Measurements from ENCODE around the gene PDE3B. TPM values are rescaled to one million over a fixed set of nuclear protein-coding genes. Genes with fewer than 3 reads are reported as not detected.

Gene PDE3B
- total RNA-seq, 1 experiment from 2014 or later: 4.8 TPM

- ChIA-PET CTCF (no interaction called here), POLR2A (ENCODE audit: low non-redundant PET) (no interaction called here)
- H3K9me3 ChIP-seq (ENCODE audit: low read depth, low read length, poor library complexity, severe bottlenecking): no peaks in the 10 kb centered on the region
- BruUV-seq (replicated peaks): no TSS peak
- DNase-seq (ENCODE audit: low spot score): no peak
- no peaks in the 10 kb centered on the region for H3K36me3 ChIP-seq (ENCODE audit: insufficient read depth, low read length, poor library complexity, severe bottlenecking)
- no peaks in the 10 kb centered on the region for H3K4me1 ChIP-seq (ENCODE audit: insufficient read depth, low read length, poor library complexity, severe bottlenecking)
- H3K27ac ChIP-seq (ENCODE audit: low read depth, low read length, poor library complexity, severe bottlenecking): no peak overlapping the region
- no peak for TF ChIP-seq EZH2 (IDR thresholded peaks at IDR 0.05; ENCODE audit: borderline replicate concordance, low read depth, low read length, poor library complexity, severe bottlenecking)
- TF ChIP-seq CTCF (conservative IDR thresholded peaks at IDR 0.05; ENCODE audit: low read depth, low read length): no peak
- intact Hi-C loops (cut with micrococcal nuclease; ENCODE audit: unreplicated experiment): no loop called here
- no peaks in the 10 kb centered on the region for H3K27me3 ChIP-seq (replicated peaks; ENCODE audit: insufficient read depth, low read depth, low read length, poor library complexity)
- H3K4me3 ChIP-seq (ENCODE audit: low read depth, low read length, poor library complexity, severe bottlenecking): no peak overlapping the region
These were observed 29.0 kb downstream of the PDE3B start for GRCh38 chr11:14672635-14673034.

- Histone ChIP-seq H3K27me3 (replicated peaks; ENCODE audit: insufficient read depth, low read depth, low read length, poor library complexity) (no peaks in the 10 kb centered on the region), H3K36me3 (ENCODE audit: insufficient read depth, low read length, poor library complexity, severe bottlenecking) (no peaks in the 10 kb centered on the region), H3K4me3 (ENCODE audit: low read depth, low read length, poor library complexity, severe bottlenecking) (no peak overlapping the region), H3K9me3 (ENCODE audit: low read depth, low read length, poor library complexity, severe bottlenecking) (no peaks in the 10 kb centered on the region), H3K4me1 (ENCODE audit: insufficient read depth, low read length, poor library complexity, severe bottlenecking) (no peaks in the 10 kb centered on the region), H3K27ac (ENCODE audit: low read depth, low read length, poor library complexity, severe bottlenecking) (no peak overlapping the region)
- DNase-seq (ENCODE audit: low spot score): no peak
- TF ChIP-seq CTCF (conservative IDR thresholded peaks at IDR 0.05; ENCODE audit: low read depth, low read length) (no peak), EZH2 (IDR thresholded peaks at IDR 0.05; ENCODE audit: borderline replicate concordance, low read depth, low read length, poor library complexity, severe bottlenecking) (no peak)
- ChIA-PET CTCF (no interaction called here), POLR2A (ENCODE audit: low non-redundant PET) (no interaction called here)
- intact Hi-C loops (cut with micrococcal nuclease; ENCODE audit: unreplicated experiment): no loop called here
- no TSS peak for BruUV-seq (replicated peaks)
These were observed 29.8 kb downstream of the PDE3B start for GRCh38 chr11:14673421-14673820.

GRCh38 chr11:14673824-14674405 lies 30.3 kb downstream of the PDE3B start:
- H3K27me3 ChIP-seq (replicated peaks; ENCODE audit: insufficient read depth, low read depth, low read length, poor library complexity): no peaks in the 10 kb centered on the region
- H3K36me3 ChIP-seq (ENCODE audit: insufficient read depth, low read length, poor library complexity, severe bottlenecking): no peaks in the 10 kb centered on the region
- H3K4me3 ChIP-seq (ENCODE audit: low read depth, low read length, poor library complexity, severe bottlenecking): no peak overlapping the region
- CTCF ChIA-PET: no interaction called here
- H3K4me1 ChIP-seq (ENCODE audit: insufficient read depth, low read length, poor library complexity, severe bottlenecking): no peaks in the 10 kb centered on the region
- H3K9me3 ChIP-seq (ENCODE audit: low read depth, low read length, poor library complexity, severe bottlenecking): no peaks in the 10 kb centered on the region
- H3K27ac ChIP-seq (ENCODE audit: low read depth, low read length, poor library complexity, severe bottlenecking): no peak overlapping the region
- intact Hi-C loops (cut with micrococcal nuclease; ENCODE audit: unreplicated experiment): no loop called here
- POLR2A ChIA-PET (ENCODE audit: low non-redundant PET): no interaction called here
- BruUV-seq (replicated peaks): no TSS peak
- no peak for DNase-seq (ENCODE audit: low spot score)
- TF ChIP-seq EZH2 (IDR thresholded peaks at IDR 0.05; ENCODE audit: borderline replicate concordance, low read depth, low read length, poor library complexity, severe bottlenecking) (no peak), CTCF (conservative IDR thresholded peaks at IDR 0.05; ENCODE audit: low read depth, low read length) (no peak)
